DMS153 treated with DMSO at 0.1 percent for 48 hours (cell line): ENCODE data around the gene PMVK.
"Not testable (repeated sequence)": the region's sequence is repeated elsewhere in the genome, so short reads cannot be mapped to it uniquely, and the experiment has no call there.

ENCODE experiments used
- DNase-seq: peaks from one replicate; lab custom pipeline; 2025; ENCODE audit not compliant: unreplicated experiment; lab: John Stamatoyannopoulos, UW

The PMVK gene

DNA sequence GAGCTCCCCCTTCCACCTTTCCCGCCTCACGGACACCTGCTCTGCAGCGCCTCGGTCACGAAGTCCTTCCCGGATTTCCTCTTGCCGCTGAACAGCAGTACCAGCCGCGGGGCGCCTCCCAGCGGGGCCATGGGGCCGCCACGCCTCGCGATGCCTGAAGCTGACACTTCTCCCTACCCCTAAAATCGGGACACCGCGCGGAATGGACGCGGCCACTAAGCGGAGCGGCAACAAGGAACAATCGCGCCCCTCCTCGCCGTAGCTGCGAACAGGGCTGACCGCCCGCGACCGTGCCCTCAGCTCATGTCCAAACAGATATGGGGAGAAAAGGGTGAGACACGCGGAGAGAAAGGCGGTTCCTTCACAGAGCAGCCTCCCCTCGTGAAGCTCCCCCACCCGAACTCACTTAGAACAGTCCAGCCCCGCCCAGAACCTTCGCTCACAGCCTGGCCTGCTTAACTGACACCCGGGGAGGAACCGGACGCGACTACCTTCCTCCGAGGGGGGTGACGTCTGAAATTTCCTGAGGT lies at the start of gene PMVK:
Gene PMVK, minus strand, starts transcription at position 165 of the 530 bp plus-strand sequence. Its CDS starts 34 bp downstream, at position 131.
- peak; percentile 99 for DNase-seq

DNA sequence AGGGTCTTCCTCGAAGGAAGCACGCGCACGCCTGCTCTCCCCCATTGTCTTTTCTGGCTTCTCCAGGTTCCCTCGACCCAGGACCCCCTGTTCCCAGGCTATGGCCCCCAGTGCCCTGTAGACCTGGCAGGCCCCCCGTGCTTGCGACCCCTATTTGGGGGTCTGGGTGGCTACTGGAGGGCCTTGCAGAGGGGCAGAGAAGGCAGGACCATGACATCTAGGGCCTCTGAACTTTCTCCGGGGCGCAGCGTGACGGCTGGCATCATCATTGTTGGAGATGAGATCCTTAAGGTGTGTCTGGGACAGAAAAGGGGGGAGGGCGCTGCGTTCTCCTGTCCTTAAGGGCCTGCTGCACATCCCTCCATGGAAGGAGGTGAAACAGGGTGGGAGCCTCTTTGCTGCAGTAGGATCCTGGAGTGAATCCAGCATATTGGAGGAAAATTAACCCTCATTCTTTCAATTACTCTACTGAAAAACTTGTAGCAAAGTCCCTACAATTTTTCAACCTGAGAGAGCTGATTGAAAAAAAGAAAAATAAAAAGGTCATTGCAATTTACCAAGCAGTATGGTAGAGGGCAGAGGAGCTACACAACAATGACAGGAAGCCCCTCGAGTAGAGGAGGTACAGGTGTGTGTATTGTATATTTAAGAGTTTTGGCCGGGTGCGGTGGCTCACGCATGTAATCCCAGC lies 47.4 kb upstream of the PMVK start:
- DNase-seq: no peak

DNA sequence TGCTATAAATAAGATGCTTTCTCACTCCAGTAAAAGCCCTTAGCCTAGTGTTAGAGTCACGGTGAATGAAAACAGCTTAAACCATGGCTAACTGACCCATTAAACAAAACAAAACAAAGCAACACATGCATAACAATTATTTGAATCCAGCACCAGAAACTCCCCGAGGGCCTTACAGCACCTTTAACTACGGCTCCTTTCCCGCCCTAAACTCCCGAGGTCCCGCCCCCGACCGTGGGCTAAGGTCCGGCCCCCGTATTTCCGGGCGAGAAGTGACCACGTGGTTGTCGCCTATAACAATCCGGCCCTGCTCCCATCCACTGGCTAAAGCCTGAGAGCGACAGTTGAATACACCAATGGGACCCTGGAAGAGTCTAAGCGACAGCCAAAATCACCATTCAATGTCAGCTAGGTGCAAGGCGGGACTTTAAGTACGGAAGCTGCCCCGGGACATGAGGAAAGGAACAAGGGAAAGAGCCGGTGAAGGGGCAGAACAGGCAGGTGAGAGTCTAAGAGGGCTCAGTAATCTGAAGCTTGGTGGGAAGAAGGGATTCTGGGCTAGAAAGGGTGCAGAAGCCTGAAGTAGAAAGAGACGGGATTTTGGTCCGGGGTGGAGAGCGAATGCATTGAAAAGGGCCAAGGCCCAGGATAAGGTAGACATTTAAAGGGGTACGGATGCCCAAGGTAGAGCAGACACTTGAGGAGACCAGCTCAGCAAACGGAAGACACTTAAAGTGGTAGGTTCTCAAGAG lies 46.6 kb upstream of the PMVK start, which contains the start of gene FLAD1:
Gene FLAD1, plus strand, starts transcription at position 448 of the 752 bp plus-strand sequence. CDS start 351 bp downstream, outside the sequence.
- DNase-seq: peak; percentile 100

DNA sequence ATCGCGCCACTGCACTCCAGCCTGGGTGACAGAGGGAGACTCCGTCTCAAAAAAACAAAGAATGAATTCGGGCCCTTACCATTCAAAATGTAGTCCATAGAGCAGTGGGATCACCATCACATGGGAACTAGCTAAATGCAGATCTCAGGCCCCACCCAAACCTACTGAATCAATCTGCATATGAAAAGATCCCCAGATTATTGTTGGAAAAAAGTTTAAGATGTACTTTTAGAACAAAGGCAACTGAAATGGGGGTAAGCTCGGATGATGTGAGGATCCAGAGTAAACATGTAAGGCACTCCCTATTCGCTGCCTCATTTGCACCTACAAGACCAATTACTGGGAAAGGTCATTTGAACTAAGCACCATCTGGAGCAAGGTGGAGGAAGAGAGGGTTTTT lies 45.8 kb upstream of the PMVK start:
- no peak for DNase-seq

DNA sequence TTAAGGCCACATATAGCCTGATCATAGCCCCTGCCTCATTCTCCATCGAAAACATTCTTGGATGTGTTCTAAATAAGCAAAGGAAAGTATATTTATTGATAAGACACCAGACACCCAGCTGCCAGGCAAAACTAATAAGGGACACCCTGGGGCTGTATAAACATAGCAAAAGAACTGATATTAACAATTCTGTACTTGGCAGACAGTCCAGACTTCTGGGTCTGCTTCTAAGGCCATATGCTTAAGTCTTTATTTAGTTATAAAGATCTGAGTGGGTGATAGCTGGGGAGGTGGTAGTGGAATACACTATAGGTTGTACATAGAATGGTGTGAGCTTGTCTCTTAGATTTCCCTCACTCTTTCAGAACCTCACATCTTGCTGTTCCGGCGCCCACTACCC lies 41.8 kb upstream of the PMVK start:
- no peak for DNase-seq

DNA sequence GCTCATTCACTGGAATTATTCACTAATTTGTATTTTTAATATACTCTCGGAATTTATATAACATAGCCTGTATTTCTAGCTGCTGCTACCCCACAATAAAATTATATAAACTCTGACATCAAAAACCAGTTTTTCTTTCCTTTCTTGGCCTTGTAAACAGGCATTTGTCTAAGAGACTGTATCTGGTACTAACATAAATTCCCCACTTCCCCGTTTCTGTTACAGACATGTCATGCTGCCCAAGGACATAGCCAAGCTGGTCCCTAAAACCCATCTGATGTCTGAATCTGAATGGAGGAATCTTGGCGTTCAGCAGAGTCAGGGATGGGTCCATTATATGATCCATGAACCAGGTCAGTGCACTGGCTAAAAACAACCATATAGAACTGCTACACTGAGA lies 41.2 kb upstream of the PMVK start:
- not testable (repeated sequence) for DNase-seq

DNA sequence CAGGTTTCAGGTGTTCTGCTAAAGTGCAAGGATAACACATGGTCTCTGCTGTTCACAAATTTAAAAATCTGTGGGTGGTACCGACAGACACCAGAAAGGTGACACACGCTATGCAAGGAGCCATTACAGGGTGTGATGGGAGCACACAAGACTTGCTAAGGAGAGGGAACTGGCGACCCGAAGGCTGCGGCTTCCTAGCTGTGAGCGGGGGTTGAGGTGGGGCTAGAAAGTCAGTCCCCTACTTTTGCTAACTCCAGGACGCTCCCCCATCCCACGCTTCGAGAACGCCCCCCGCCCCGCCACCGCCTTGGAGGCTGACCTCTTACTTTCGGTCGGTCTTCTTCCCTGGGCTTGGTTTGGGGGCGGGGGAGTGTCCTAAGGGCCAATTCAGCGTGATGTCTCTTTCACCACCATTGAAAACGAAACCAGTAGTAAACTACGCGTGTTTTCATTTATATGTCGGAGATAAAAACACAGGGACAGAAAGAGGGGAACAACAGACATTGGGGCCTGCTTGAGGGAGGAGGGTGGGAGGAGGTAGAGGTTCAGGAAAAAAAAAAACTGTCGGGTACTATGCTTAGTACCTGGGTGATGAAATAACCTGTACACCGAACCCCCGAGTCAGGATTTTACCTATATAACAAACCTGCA lies 39.0 kb upstream of the PMVK start:
- no peak for DNase-seq

DNA sequence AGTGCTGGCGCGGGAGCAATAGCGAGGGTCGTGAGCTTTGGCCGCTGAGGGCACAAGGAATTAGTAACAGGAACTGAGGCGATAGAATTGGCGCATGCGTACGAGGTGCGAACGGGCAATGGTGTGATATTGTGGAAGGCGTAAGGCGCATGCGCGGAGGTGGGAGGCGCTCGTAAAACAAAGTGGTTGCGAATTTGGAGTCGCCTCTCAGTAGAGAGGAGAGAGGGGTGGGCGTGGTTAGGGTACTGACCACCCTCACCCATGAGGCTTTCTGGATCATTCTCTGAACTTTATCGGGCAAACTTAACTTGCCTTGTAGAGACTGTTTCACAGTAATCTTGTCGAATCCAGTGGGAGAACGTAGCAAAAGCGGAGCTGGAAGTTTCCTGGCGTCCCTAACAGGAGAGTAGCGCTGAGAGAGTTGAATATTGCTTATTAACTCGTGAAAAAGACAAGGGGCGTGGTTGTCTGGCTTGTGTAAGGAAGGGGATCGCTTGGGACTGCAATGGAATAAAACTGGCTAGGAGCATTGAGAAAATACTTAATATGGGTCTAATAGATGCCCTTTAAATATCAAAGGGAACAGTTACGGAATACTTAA lies 38.4 kb upstream of the PMVK start:
- peak; percentile 99 for DNase-seq

DNA sequence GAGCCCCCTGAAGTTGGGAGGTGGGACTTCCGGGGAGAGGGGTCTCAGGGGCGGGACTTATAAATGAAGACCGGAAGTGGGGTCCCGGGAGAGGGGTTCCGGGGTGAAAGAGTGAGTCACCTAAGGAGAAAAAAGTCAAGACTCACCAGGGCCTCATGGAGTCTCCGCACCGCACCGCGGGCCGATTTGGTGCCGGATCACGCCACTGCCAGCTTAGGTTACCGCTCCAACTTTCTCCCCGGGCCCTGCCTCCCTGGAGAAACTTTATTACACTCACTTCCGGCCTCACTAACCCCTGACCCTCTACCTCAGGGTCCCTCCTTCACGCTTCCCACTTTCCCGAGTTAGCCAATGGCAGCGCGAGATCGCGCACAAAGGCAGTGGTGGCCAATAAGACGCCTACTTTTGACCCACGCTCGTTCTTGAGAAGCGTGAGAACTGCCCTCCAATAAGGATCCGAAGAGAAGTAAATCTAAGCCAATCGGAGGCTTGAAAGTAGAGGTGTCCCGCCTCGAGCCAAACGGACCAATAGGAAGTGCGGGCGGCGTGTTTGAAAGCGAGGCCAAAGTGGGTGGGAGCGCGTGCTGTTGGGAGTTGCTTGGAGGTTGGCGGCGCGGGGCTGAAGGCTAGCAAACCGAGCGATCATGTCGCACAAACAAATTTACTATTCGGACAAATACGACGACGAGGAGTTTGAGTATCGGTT lies 37.7 kb upstream of the PMVK start, which contains the start of gene CKS1B:
Gene CKS1B, plus strand, starts transcription at position 580 of the 706 bp plus-strand sequence. Its CDS starts 65 bp downstream, at position 645.
- DNase-seq: peak; percentile 100

DNA sequence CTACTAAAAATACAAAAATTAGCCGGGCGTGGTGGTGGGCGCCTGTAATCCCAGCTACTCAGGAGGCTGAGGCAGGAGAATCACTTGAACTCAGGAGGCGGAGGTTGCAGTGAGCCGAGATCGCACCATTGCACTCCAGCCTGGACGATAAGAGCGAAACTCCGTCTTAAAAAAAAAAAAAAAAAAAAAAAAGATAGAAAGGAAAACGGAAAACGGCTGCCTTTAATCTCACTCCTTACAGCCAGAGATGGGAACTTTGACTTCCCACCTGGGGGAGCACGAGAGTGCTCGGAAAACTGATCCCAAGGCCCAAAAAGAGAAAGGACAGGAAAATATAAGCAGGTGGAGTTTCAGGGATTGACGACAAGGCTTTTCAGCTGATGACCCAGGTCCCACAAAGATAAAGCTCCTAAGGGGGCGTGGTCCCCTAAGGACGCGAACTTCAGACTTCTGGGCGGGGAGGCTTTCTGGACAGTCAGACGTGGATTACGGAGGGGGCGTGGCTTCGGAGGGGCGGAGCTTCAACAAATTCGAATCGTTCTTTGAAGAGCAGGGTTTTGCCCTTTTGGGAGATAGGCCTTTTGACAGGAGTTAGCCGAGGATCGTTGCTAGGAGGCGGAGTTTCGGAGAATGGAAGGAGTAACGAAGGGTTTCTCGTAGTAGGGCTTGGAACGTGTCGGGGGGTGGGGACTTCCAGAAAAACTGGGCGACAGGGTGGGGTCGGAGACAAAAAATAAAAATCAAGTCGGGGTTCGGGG lies 37.0 kb upstream of the PMVK start:
- peak; percentile 95 for DNase-seq

DNA sequence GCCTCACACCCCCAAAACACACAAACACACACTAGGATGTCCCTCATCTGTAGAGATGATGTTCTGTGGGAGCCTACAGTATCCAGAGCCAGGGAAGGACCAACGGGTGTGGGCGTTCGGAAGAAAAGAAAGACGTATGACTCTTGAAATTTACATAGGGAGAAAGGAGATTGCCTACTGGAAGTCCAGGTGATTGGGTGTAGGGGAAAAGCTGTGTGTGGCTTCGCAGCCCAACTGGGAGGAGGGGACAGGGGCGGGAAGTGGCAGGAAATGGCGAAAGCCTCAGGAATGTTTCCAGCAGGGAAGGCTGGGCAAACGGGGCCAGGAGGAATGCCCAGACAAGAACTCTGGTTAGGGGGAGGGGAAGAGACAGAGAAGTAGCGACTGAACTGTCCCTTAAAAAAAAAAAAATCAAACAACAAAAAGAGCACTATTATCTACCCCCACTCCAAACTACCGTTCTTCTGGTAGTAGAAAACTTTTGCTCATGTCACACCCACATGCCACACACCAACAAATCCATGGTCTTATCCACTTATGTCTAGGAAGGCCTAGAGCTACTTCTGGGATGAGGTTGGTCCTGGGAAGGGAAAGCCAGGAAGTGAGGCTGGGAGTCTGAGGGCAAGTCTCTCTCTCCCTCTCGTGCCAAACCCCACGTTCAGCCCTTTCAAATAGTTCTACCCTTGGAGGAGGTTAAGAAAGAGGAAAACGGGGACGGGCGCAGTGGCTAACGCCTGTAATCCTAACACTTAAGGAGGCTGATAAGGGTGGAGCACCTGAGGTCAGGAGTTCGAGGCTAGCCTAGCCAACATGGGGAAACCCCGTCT lies 36.2 kb upstream of the PMVK start:
- no peak for DNase-seq

DNA sequence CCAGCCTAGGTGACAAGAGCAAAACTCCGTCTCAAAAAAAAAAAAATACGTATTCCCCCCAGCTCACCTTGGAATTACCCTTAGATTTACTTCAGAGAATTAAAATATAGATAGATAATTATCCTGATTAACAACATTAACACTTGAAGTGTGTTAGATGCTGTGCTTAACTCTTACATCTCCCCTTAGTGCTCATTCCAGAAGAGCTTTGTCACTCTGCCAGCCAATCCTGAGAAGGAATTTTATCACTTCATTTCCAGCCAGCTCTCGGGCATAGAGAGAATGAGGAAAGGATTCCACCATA lies 35.6 kb upstream of the PMVK start:
- DNase-seq: no peak

DNA sequence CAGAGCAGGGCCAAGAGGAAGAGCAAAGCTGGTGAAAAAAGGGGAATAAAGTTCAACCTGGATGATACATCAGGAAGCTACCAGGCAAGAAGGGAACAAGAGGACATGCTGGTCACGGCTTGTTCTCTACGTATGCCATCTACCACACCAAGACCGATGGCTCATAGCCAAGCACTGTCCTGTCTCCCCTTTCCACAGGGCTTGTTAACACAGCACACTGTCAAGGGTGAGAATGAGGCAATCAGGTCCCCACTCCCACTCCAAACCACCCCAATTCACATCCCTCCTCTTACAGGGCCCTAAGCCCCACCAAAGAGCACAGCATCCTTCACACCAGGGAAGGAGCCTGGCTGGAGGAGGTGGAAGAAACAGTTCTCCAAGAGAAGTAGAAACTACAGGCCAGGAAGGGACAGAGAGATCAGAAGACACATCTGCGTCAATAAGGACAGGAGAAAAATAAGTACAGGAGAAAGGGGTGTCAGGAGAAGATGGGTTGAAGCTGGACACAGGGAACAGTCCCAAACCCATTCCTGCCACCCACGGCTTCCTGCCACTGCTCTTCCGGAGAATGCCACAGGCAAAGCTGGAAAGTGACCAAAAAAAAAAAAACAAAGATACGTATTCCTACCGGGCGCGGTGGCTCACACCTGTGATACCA lies 35.0 kb upstream of the PMVK start:
- DNase-seq: no peak

DNA sequence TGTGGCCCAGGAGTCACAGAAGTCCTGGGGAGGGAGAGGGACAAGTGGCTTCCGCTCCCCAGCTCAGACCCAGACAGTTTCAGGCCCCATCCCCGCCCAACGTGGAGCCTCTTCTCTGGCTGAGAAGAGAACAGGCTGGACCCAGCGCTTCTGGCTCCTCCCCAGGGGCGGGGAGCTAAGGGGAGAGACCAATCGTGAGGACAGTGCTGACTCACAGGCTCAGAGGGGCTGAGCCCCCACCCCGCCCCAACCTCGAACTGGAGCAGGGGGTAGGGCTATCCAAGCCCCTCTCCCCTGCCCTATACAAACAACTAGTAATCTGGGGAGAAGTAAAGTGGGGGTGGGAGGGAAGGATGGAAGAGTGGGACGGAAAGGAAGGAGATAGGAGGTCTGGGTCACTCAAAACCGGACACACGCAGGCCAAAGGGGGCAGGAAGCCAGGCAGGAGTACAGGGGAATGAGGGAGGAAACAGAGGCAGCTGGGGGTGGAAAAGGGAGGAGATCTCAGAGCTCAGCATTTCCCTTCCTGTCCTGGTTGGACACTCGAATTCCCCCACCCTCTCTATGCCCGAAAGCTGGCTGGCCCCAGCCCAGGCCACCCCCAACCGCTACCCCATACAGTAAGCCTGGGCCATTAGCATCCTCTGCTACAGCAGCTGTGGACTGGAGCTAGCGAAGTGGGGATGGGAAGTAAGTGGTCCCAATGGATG lies 34.3 kb upstream of the PMVK start, which contains the start of gene SHC1:
Gene SHC1, minus strand, starts transcription at position 117 of the 710 bp plus-strand sequence. CDS start 221 bp downstream, outside the sequence.
- no peak for DNase-seq

DNA sequence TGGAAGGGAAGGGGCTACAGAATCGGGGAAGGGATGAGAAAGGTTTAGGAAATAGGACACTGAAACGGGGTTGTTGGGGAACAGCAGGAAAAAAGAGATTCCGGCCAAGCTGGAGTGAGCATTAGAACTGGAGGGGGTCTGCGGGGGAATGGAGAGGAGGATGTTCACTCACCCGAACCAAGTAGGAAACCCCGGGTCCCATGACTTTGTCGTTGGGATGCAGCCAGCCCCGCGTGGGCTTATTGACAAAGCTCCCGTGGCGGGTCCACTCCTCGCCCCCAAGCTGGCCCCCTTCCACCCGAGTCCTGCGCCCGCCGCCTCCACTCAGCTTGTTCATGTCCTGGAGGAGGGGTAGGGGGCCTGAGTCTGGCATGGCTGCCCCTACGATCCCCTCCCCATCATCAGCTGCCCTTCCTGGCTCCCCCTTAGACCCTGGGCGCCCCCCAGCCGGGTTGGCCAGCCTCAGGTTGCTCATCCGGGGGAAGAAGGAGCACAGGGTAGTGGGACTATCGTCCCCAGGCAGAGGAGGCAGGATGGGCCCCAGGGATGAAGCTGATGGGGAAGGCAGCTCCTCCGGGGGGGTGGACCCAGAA lies 33.4 kb upstream of the PMVK start:
- no peak for DNase-seq

DNA sequence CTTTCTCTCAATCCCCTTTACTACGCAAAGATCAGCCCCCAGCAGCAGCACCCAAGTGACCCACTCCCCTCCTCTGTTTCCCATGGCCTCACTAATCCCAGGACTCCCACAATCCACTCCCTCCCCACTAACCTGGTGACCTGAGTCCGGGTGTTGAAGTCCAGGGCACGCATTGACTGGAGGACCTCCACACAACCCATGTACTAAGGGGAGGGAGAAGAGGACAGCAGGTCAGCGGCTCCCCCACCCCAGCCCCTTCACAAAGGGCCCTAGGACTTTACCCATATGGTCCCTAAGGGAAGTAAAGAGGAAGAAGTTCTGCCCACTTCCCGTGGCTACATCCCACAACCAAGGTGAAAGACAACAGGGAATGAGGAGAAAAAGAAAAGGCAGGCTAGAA lies 32.7 kb upstream of the PMVK start:
- DNase-seq: no peak

DNA sequence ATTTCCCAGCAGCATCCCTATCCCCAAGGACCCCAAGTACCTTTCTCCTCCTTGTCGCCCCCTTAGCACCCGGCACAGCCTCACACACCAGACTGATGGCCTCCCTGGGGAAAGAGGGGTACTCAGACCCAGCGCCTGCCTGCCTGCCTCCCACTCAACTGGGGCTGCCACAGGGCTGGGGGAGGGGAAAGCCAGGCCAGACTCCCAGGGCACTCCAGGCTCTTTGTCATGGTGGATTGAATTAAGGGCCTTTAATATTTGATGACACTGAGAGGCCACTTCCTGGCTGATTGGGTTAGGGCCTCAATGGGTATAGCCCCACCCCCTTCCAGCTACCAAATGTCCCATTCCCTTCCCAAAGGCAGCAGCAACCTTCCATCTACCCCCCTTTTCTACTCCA lies 32.2 kb upstream of the PMVK start:
- DNase-seq: no peak
